ENCODE measurements around the gene AP4B1.

DNA sequence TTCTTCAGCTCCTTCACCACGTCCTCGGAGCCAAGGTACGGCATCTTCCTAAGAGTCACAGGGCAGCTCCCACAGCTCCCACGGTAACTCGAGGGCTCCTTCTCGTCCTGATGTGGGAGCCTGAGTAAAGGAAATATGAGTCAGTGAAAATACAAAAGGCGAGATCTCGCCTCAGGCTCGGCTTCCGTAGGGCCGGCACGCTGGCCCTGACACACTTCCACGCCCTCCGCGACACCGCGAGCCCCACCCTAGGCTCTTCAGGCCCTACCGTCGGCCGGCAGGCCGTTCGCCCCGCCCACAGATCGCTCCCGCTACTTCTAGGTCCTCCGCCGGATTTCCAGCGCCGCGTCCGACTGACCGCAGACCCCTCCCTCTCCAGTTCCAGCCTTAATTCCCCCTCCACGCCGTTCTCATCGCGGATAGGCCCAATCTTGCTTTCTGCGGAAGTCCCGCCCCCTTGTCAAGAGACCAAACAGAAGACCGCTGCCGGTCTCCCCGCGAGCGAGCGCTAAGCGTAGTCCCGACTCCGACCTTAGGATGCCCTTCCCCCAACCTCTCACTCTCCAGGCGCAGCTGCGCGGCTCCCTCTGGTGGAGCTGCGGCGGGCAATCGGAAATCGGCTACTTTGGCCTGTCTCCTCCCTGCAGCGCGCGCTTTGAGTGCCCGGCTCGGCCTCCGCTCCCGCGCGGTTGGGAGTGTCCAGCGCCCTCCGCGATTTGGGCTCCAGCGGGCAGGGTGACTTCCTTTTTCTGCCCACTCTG, at the start of gene AP4B1, which contains the start of gene DCLRE1B:
- TF ChIP-seq, protein P1, sequence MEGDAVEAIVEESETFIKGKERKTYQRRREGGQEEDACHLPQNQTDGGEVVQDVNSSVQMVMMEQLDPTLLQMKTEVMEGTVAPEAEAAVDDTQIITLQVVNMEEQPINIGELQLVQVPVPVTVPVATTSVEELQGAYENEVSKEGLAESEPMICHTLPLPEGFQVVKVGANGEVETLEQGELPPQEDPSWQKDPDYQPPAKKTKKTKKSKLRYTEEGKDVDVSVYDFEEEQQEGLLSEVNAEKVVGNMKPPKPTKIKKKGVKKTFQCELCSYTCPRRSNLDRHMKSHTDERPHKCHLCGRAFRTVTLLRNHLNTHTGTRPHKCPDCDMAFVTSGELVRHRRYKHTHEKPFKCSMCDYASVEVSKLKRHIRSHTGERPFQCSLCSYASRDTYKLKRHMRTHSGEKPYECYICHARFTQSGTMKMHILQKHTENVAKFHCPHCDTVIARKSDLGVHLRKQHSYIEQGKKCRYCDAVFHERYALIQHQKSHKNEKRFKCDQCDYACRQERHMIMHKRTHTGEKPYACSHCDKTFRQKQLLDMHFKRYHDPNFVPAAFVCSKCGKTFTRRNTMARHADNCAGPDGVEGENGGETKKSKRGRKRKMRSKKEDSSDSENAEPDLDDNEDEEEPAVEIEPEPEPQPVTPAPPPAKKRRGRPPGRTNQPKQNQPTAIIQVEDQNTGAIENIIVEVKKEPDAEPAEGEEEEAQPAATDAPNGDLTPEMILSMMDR (IDR thresholded peaks at IDR 0.05) = peak; percentile 52 to 90 (median 72)
- peak in 1 of 2 donors; percentile 73 for TF ChIP-seq POLR2A (IDR thresholded peaks at IDR 0.05)

Measured in heart left ventricle (tissue), 13 donors.